GM12865 (cell line): Measurements from ENCODE around the gene NTSR2.

Source experiments
- DNase-seq: peaks from one replicate; pipeline ENCODE4 v3.0.0; 2010; ENCODE audit warnings: low read depth
- H3K4me3 ChIP-seq: 2 replicates; pipeline ENCODE4 v1.5.1; 2011; ENCODE audit warnings: mild to moderate bottlenecking, low read depth, low read length, control low read depth
- TF ChIP-seq, protein P1 (sequence below): IDR thresholded peaks from 2 replicates; pipeline ENCODE4 v1.5.1; 2011; ENCODE audit warnings: low read length, control low read depth, low read depth, inconsistent platforms; ENCODE audit not compliant: insufficient read depth; ENCODE audit errors: missing control alignments

NTSR2 gene

GRCh38 chr2:11713815-11714214 is 43.8 kb upstream of the NTSR2 start:
- no peak for DNase-seq
- TF ChIP-seq, protein P1, sequence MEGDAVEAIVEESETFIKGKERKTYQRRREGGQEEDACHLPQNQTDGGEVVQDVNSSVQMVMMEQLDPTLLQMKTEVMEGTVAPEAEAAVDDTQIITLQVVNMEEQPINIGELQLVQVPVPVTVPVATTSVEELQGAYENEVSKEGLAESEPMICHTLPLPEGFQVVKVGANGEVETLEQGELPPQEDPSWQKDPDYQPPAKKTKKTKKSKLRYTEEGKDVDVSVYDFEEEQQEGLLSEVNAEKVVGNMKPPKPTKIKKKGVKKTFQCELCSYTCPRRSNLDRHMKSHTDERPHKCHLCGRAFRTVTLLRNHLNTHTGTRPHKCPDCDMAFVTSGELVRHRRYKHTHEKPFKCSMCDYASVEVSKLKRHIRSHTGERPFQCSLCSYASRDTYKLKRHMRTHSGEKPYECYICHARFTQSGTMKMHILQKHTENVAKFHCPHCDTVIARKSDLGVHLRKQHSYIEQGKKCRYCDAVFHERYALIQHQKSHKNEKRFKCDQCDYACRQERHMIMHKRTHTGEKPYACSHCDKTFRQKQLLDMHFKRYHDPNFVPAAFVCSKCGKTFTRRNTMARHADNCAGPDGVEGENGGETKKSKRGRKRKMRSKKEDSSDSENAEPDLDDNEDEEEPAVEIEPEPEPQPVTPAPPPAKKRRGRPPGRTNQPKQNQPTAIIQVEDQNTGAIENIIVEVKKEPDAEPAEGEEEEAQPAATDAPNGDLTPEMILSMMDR = no peak
- H3K4me3 ChIP-seq = no peak overlapping the region

DNA sequence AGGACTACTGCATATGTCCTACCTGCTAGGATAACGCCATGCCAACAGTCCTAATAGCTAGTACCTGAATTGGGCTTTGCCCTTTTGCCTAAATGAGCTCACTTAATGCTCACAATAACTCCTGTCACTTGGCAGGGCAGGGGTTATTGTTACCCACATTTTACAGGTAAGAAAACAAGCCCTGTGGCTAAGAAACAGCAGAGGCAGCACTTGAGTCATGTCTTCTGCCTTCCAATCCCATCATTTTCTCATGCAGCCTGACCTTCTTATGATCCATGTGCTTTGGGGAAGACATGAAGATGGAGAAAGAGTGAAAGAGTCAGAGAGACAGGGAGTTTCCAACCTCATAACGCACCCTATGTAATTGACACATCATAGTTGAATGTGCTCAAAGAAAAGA is 42.9 kb upstream of the NTSR2 start:
- TF ChIP-seq, protein P1 = no peak
- no peak overlapping the region for H3K4me3 ChIP-seq
- DNase-seq = no peak

DNA sequence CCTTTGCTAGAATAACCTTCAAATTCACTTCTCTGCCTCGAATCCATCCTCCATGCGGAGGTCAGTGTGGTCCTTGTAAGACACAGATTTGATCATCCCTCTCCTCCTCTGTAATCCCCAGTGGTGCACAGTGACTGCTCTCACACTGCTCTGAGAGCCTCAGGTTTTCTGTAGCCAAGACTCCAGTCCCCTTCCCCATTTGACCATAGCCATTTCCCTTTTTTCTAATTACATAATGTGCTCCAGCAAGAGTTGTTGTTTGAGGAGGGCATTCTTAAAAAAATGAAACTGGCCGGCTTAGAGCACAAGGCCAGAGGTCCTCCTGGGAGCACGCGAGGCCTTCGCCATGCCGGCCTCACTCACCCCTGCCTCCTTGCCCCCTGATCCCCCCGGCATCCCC is 41.8 kb upstream of the NTSR2 start:
- no peak for DNase-seq
- TF ChIP-seq, protein P1 = no peak

DNA sequence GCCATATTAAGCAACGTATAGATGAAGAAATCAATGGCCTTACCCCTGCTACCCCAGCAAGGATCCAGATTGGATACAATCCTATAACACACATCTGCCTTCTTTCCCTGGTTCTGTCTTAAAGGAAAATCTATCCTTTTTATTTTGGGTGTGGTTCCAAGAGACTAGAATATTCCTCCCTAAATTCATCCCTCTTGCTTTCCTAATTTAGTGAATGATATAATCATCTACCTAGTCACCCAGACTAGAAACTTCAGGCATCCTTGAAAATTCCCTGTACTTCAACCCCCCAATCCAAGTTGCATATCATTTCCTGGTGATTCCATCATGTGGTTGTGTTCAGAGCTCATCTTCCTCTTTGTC is 41.3 kb upstream of the NTSR2 start:
- no peak overlapping the region for H3K4me3 ChIP-seq
- no peak for DNase-seq
- TF ChIP-seq, protein P1 = no peak

More for the DNA sequence above, 41.8 kb upstream of the NTSR2 start:
- no peak overlapping the region for H3K4me3 ChIP-seq

DNA sequence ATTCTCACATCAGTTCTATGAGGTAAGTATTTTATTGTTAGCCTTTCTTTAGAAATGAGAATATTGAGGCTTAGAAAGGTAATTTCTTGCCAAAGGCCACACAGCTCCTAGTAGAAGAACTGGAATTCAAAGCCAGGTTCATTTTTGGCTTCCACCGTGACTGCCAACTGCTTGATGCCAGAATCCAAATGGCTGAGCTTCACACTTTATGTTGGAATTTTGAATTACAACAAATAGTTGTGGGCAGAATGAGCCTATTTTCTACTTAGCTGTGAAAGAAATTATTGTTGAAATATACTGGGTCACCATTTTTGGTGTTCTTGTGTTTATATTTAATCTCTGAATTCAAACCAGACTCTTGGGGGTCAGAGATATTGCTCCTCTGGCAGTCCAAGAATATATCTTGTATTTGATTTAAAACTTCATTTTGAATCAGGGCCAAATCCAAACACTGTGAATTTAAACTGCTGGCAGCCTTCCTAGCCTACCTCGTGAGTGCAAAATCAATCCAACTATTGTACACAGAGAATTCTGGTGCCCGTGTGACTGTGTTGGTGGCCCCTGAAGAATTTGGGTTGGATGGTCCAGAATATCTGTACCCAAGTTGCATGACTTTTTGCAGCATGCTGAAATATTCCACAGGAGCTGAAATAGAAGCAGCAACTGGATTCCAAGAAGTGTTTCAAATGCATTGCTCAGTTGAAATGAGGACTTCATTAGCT is 40.8 kb upstream of the NTSR2 start:
- no peak for DNase-seq
- TF ChIP-seq, protein P1 = no peak

DNA sequence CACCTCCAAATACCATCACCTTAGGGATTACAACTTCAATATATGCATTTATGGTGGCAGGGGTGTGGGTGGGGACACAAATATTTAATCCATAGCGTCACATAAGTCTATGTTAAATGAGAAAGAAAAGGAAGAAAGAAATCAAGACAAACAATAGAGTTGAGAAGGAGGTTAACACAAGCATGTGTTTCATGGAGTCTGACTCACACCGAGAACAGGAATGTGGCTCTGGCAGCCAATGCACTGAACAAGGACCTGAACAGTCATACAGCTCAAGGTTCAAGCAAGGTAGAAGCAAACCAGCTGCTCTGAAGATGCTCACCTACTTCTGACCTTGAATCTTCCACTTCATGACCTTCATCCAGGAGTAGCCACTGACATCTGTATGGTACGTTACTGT is 40.2 kb upstream of the NTSR2 start:
- H3K4me3 ChIP-seq = no peak overlapping the region
- TF ChIP-seq, protein P1 = no peak
- DNase-seq = no peak

More for the DNA sequence above, 40.8 kb upstream of the NTSR2 start:
- no peak overlapping the region for H3K4me3 ChIP-seq

DNA sequence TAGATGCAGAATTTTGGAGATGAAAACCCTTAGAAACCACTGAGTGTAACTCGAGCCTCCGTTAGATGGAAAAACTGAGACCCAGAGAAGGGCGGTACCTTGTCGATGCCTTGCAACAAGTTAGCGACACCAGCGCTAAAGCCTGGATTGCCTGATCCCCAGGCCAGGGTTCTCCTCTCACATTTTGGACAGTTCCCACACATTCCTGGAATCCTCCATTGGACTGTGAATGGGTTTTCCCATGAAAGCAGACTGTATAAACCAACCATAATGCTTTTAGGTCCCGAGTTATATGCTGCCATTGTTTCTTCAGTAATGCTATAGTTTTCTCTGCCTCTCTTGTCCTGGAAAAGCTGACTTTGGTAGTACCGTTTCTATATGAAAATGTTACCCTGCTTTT is 39.3 kb upstream of the NTSR2 start:
- H3K4me3 ChIP-seq = no peak overlapping the region
- TF ChIP-seq, protein P1 = no peak
- no peak for DNase-seq
